HG03558 (cell line): Measurements from ENCODE around the gene NPC1.
"Not testable (repeated sequence)": the region's sequence is repeated elsewhere in the genome, so short reads cannot be mapped to it uniquely, and the experiment has no call there.

ENCODE experiments used
- ATAC-seq: cut with Tn5 transposase; IDR thresholded peaks from one replicate; pipeline ENCODE4 v1.9.1; 2021; ENCODE audit warnings: moderate number of reproducible peaks; ENCODE audit not compliant: unreplicated experiment; ENCODE audit errors: extremely low read depth

NPC1 gene

GRCh38 chr18:23586249-23587196 is at the start of gene NPC1:
TSS of gene NPC1 (minus strand) at chr18:23586506. CDS start at chr18:23586343, 163 bp downstream.
- ATAC-seq = peak; percentile 66

- no peak for ATAC-seq
Observed at GRCh38 chr18:23636071-23636399, 49.7 kb upstream of the NPC1 start.

GRCh38 chr18:23635283-23636070 is 49.2 kb upstream of the NPC1 start:
- ATAC-seq = no peak

- no peak for ATAC-seq
Observed at GRCh38 chr18:23634692-23635091, 48.4 kb upstream of the NPC1 start.

GRCh38 chr18:23632615-23633014 is 46.3 kb upstream of the NPC1 start:
- ATAC-seq = no peak

GRCh38 chr18:23631746-23632145 is 45.4 kb upstream of the NPC1 start:
- ATAC-seq = no peak

GRCh38 chr18:23631312-23631711 is 45.0 kb upstream of the NPC1 start:
- no peak for ATAC-seq

- ATAC-seq = peak; percentile 82
Observed at GRCh38 chr18:23629444-23629946, 43.2 kb upstream of the NPC1 start.

- no peak for ATAC-seq
Observed at GRCh38 chr18:23627970-23628369, 41.7 kb upstream of the NPC1 start.

- ATAC-seq = no peak
Observed at GRCh38 chr18:23627321-23627720, 41.0 kb upstream of the NPC1 start.

- no peak for ATAC-seq
Observed at GRCh38 chr18:23626451-23627279, 40.4 kb upstream of the NPC1 start.

GRCh38 chr18:23623040-23623439 is 36.7 kb upstream of the NPC1 start:
- no peak for ATAC-seq

GRCh38 chr18:23619388-23619881 is 33.1 kb upstream of the NPC1 start:
- no peak for ATAC-seq

- ATAC-seq = no peak
Observed at GRCh38 chr18:23618862-23619387, 32.6 kb upstream of the NPC1 start.

GRCh38 chr18:23617412-23618014 is 31.2 kb upstream of the NPC1 start:
- no peak for ATAC-seq

- ATAC-seq = no peak
Observed at GRCh38 chr18:23616258-23616657, 30.0 kb upstream of the NPC1 start.

GRCh38 chr18:23614891-23615290 is 28.6 kb upstream of the NPC1 start:
- ATAC-seq = no peak

- no peak for ATAC-seq
Observed at GRCh38 chr18:23614413-23614812, 28.1 kb upstream of the NPC1 start.

- not testable (repeated sequence) for ATAC-seq
Observed at GRCh38 chr18:23613091-23613475, 26.8 kb upstream of the NPC1 start.
